HG03139 (cell line): Measurements from ENCODE around the gene EVL.
"Not testable (repeated sequence)": the region's sequence is repeated elsewhere in the genome, so short reads cannot be mapped to it uniquely, and the experiment has no call there.

Experiments used
- ATAC-seq: cut with Tn5 transposase; IDR thresholded peaks from one replicate; pipeline ENCODE4 v1.9.1; 2021; ENCODE audit not compliant: unreplicated experiment

Gene EVL

GRCh38 chr14:100038065-100038464, 27.2 kb upstream of the EVL start:
- no peak for ATAC-seq

GRCh38 chr14:100039903-100040302, 25.3 kb upstream of the EVL start:
- ATAC-seq, result no peak

GRCh38 chr14:100041271-100041670, 24.0 kb upstream of the EVL start:
- no peak for ATAC-seq

GRCh38 chr14:100042286-100042685, 22.9 kb upstream of the EVL start:
- no peak for ATAC-seq

- no peak for ATAC-seq
Observed at GRCh38 chr14:100045642-100046344, 19.4 kb upstream of the EVL start.

GRCh38 chr14:100047600-100047999, 17.6 kb upstream of the EVL start:
- ATAC-seq, result no peak

- ATAC-seq, result no peak
Observed at GRCh38 chr14:100048786-100049185, 16.4 kb upstream of the EVL start.

GRCh38 chr14:100049220-100049619, 16.0 kb upstream of the EVL start:
- no peak for ATAC-seq

- ATAC-seq, result no peak
Observed at GRCh38 chr14:100051103-100051502, 14.1 kb upstream of the EVL start.

GRCh38 chr14:100051543-100051942, 13.7 kb upstream of the EVL start:
- ATAC-seq, result no peak

GRCh38 chr14:100052819-100053218, 12.4 kb upstream of the EVL start:
- ATAC-seq, result no peak

- no peak for ATAC-seq
Observed at GRCh38 chr14:100054316-100055075, 10.7 kb upstream of the EVL start.

- no peak for ATAC-seq
Observed at GRCh38 chr14:100056431-100056830, 8.8 kb upstream of the EVL start.

GRCh38 chr14:100056964-100057795, 8.0 kb upstream of the EVL start:
- no peak for ATAC-seq

GRCh38 chr14:100058777-100059437, 6.3 kb upstream of the EVL start:
- ATAC-seq, result peak; percentile 54

- ATAC-seq, result no peak
Observed at GRCh38 chr14:100059438-100059781, 5.8 kb upstream of the EVL start.

GRCh38 chr14:100060760-100061159, 4.5 kb upstream of the EVL start:
- no peak for ATAC-seq

GRCh38 chr14:100062590-100062989, 2.6 kb upstream of the EVL start:
- ATAC-seq, result no peak

GRCh38 chr14:100063314-100063941, 1.8 kb upstream of the EVL start:
- ATAC-seq, result no peak

GRCh38 chr14:100064335-100065092, 708 bp upstream of the EVL start:
- ATAC-seq, result not testable (repeated sequence)
